ENCODE measurements around the gene ERGIC1. TPM values are rescaled to one million over a fixed set of nuclear protein-coding genes. Genes with fewer than 3 reads are reported as not detected.
A peak's percentile ranks its signal among the peaks of the same experiment; 100 is the strongest.

The ERGIC1 gene
- total and polyA plus RNA-seq, 2 of the 13 experiments (the other 11 are each of a cell fraction or from before 2014, with no cell fraction given): 78.5 to 184 TPM

- TF ChIP-seq THAP8 (CRISPR knock-in tag; IDR thresholded peaks at IDR 0.05; ENCODE audit: borderline replicate concordance) (no peak), ETV6 (CRISPR knock-in tag; conservative IDR thresholded peaks at IDR 0.05) (no peak), CHD2 (IDR thresholded peaks at IDR 0.05; ENCODE audit: low read depth, low read length) (peak; percentile 61; the same call in 1 of the 2 replicates), ZBTB8A (CRISPR knock-in tag; IDR thresholded peaks at IDR 0.05; ENCODE audit: borderline replicate concordance, low read depth) (no peak), CCAR2 (optimal IDR thresholded peaks at IDR 0.05; ENCODE audit: low read depth, low read length) (peak; percentile 71), HNRNPUL1 (IDR thresholded peaks at IDR 0.05; ENCODE audit: low read depth, low read length) (no peak), ZBTB33 (CRISPR knock-in tag; IDR thresholded peaks at IDR 0.05) (peak; percentile 50; the same call in 1 of the 2 replicates), SMC3 (IDR thresholded peaks at IDR 0.05; ENCODE audit: low read length) (no peak), YEATS2 (CRISPR knock-in tag; IDR thresholded peaks at IDR 0.05; ENCODE audit: borderline replicate concordance) (no peak), ZNF414 (CRISPR knock-in tag; IDR thresholded peaks at IDR 0.05) (0 out of 2 replicates have a peak, but pooled peaks have one; percentile 24), TFDP2 (CRISPR knock-in tag; IDR thresholded peaks at IDR 0.05) (no peak), TAF1 (CRISPR knock-in tag; IDR thresholded peaks at IDR 0.05) (no peak), MEIS1 (CRISPR knock-in tag; IDR thresholded peaks at IDR 0.05; ENCODE audit: borderline replicate concordance) (no peak), ZNF75D (CRISPR knock-in tag; IDR thresholded peaks at IDR 0.05; ENCODE audit: borderline replicate concordance) (no peak), MXD4 (CRISPR knock-in tag; IDR thresholded peaks at IDR 0.05) (peak; percentile 67), ZBTB10 (CRISPR knock-in tag; IDR thresholded peaks at IDR 0.05; ENCODE audit: borderline replicate concordance) (peak; percentile 92; the same call in 1 of the 2 replicates), ZNF773 (CRISPR knock-in tag; IDR thresholded peaks at IDR 0.05; ENCODE audit: borderline replicate concordance) (no peak), ZFP41 (CRISPR knock-in tag; IDR thresholded peaks at IDR 0.05; ENCODE audit: borderline replicate concordance) (no peak), ZNF589 (CRISPR knock-in tag; conservative IDR thresholded peaks at IDR 0.05) (0 out of 2 replicates have a peak, but pooled peaks have one; percentile 49), ZNF777 (CRISPR knock-in tag; IDR thresholded peaks at IDR 0.05) (peak; percentile 65; the same call in 1 of the 2 replicates), MXD3 (CRISPR knock-in tag; IDR thresholded peaks at IDR 0.05) (no peak), FOXC1 (CRISPR knock-in tag; IDR thresholded peaks at IDR 0.05; ENCODE audit: borderline replicate concordance) (0 out of 2 replicates have a peak, but pooled peaks have one; percentile 17)
Measured at GRCh38 chr5:172858511-172858989, 24.5 kb downstream of the ERGIC1 start (continued).
